Mucosa of descending colon (tissue), 3 donors: ENCODE data around the gene TCP11. TPM values are rescaled to one million over a fixed set of nuclear protein-coding genes. Genes with fewer than 3 reads are reported as not detected.
A peak's percentile ranks its signal among the peaks of the same experiment; 100 is the strongest.

Experiments used
- ATAC-seq: fragments of 200-7000 bp; cut with Tn5 transposase; one replicate; pipeline ENCODE4 v1.9.1; 2020; ENCODE audit warnings: mild to moderate bottlenecking, moderate library complexity
- DNase-seq, 3 donors: peaks; one replicate each; pipeline ENCODE4 v3.0.0-alpha.2; 2020
- H3K36me3 ChIP-seq: fragments of 200-600 bp; one replicate; pipeline ENCODE4 v1.8.0; 2021; ENCODE audit warnings: low read depth, mild to moderate bottlenecking
- H3K4me1 ChIP-seq: fragments of 200-600 bp; one replicate; pipeline ENCODE4 v1.8.0; 2021; ENCODE audit warnings: low read depth, mild to moderate bottlenecking
- H3K4me3 ChIP-seq: fragments of 200-600 bp; one replicate; pipeline ENCODE4 v1.8.0; 2021; ENCODE audit warnings: mild to moderate bottlenecking
- H3K9me3 ChIP-seq: fragments of 200-600 bp; one replicate; pipeline ENCODE4 v1.8.0; 2021; ENCODE audit warnings: mild to moderate bottlenecking
- intact Hi-C, 2 donors: fragments of 100-400 bp; cut with DNase I in 1 of 2; cut with micrococcal nuclease in 1 of 2; formaldehyde crosslinking; loops; one replicate each; pipeline versions ENCODE4 v1.11.0 to v1.11.1; 2022; cut with DNase I, micrococcal nuclease
- total RNA-seq, 3 donors: library from RNA; stranded (reverse); fragmentation: NEBNext Ultra II Directional in 2 of 3; extraction: Animal tissue kit (Norgen Biotek cat#: 25700) in 2 of 3; gene quantifications; one replicate each; pipeline versions ENCODE4 v1.2.1 to v1.2.4, GENCODE V29; 2021 to 2023
- TF ChIP-seq, protein P1 (sequence below): fragments of 200-600 bp; IDR thresholded peaks from one replicate; pipeline ENCODE4 v1.8.0; 2022; ENCODE audit warnings: antibody characterized with exemption, mild to moderate bottlenecking
- donor health status: DM: no; HTN: no; CAD: no; lungs with moderate emphysema.
- donor health status: DM: no; HTN: no; CAD: no.
- donor health status: DM: no; HTN: yes; CAD: no.

The TCP11 gene
- total RNA-seq, 3 donors from 2014 or later = not detected

DNA sequence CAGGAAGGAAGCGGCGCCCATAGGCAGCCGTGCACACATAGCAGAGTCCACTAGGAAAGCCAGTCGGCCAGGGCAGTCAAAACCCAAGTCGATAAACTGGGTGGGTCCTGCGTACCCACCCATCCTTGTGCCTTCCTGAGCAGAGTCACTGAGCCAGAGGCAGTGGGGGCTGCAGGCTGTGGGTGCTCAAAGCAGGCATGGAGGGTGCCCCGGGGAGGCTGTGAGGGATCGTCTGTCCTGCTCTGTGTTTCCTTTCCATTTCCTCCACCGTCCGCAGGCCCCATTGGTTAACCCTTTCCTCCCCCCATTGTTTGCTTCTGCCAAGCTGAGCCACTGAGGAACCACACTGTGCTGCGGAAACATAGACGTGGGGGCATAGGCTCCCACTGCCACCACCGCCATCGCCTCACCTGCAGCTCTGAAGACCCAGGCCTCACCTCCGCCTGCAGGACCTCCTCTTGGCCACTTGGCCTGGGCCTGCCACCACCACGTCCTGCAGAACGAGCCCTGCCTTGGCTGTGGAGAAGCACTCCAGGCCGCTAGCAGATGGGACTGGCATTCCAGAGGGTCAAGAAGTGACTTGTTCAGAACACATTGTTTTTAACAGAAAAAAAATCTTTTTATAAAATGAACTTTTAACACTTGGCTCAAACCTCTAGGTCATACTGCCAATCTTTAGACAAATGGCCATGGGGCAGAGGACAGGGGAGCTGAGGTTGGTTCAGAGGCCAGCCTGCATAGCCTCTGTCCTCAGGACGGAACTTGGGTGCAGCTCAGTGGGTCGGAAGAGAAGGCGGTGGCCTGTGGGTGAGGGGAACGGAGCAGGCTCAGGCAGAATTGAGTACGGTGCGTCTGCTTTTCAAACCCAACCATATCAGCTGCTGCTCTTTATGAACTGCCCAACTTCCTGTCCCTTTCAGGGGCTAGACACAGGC lies 52.6 kb downstream of the TCP11 start:
- TF ChIP-seq, protein P1, sequence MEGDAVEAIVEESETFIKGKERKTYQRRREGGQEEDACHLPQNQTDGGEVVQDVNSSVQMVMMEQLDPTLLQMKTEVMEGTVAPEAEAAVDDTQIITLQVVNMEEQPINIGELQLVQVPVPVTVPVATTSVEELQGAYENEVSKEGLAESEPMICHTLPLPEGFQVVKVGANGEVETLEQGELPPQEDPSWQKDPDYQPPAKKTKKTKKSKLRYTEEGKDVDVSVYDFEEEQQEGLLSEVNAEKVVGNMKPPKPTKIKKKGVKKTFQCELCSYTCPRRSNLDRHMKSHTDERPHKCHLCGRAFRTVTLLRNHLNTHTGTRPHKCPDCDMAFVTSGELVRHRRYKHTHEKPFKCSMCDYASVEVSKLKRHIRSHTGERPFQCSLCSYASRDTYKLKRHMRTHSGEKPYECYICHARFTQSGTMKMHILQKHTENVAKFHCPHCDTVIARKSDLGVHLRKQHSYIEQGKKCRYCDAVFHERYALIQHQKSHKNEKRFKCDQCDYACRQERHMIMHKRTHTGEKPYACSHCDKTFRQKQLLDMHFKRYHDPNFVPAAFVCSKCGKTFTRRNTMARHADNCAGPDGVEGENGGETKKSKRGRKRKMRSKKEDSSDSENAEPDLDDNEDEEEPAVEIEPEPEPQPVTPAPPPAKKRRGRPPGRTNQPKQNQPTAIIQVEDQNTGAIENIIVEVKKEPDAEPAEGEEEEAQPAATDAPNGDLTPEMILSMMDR = no peak
- Histone ChIP-seq H3K36me3 (no peaks in the 10 kb centered on the region), H3K4me3 (no peak overlapping the region), H3K9me3 (no peaks in the 10 kb centered on the region), H3K4me1 (no peaks in the 10 kb centered on the region)
- intact Hi-C loops = no loop called here
- ATAC-seq (no peak), DNase-seq (peak in 1 of 3 donors; percentile 37)

DNA sequence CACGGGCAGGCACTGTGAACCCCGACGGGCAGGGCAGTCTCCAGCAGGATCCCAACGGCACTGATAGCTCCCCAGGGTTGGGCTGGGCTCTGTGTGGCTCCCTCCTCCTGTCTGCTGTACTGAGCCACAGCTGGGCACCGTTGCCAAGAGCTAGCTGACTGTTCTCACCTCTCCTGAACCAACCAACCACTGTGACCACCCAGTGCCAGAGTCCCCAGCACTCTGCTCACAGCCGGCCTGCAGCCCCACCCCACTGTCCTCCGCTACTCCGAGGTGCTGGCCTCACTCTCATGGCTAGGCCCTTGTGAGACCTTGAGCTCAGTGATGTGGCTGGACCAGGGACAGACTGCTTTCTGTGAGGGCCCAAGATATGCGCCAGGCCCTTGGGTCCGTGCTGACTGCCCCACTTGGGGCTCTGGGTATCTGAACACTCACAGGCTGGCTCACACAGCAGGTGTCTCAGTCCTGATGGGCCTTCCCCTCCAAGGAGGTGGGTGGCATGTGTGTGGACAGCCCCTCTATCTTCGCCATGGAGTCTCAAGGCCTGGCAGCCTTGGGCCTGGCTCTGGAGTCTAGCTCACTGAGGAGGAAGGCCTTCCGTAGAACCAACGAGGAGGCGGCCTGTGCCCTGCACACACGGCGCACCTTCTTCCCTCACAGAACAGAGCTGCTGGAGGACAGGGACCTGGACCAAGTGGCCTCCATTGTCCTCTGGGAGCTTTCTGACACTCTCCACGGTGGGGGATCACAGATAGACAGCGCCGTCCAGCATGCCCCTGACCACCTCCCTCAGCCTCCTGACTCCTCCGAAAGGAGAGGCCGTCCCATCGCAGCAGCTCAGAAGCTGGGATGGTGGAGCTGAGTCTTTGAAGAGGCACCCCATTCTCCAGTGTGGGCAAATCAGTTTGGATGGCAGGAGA lies 53.5 kb downstream of the TCP11 start:
- Histone ChIP-seq H3K36me3 (no peaks in the 10 kb centered on the region), H3K9me3 (no peaks in the 10 kb centered on the region), H3K4me1 (no peaks in the 10 kb centered on the region), H3K4me3 (no peak overlapping the region)
- ATAC-seq (no peak), DNase-seq (peak in 2 of 3 donors; percentile 12 to 36)
- intact Hi-C loops = no loop called here
- TF ChIP-seq, protein P1 = no peak

DNA sequence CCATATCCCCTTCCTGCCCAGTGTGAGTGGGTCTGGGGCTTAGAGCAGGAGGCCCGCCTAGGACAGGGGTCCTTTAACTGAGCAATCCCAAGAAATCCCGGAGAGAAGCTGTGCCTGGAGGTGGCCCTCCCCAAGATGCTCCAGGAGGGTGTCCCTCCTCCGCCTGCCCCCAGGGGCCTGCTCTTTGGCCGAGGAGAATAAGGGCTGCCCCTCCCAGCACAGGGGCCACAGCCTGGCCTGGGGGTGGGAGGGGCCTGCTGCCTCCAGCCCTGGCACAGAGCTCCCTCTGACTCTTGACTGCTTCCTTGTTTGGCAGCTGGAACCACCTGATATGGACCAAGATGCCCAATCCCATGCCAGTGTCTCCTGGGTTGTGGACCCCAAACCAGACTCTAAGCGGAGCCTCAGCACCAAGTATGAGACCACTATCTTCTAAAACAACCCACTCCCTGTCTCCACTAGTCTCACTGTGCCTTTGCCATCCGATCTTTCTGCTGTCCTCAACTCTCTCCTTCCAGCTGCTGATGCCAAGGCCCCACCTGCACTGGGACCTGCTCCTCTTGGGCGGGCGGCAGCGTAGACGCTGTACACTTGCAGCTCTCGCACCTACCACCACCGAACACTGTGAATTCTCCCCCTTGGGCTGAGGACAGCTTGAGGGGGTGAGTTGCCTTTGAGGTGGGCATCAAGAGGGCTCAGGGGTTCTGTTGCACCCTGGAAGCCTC lies 54.3 kb downstream of the TCP11 start:
- no peak for ATAC-seq

DNA sequence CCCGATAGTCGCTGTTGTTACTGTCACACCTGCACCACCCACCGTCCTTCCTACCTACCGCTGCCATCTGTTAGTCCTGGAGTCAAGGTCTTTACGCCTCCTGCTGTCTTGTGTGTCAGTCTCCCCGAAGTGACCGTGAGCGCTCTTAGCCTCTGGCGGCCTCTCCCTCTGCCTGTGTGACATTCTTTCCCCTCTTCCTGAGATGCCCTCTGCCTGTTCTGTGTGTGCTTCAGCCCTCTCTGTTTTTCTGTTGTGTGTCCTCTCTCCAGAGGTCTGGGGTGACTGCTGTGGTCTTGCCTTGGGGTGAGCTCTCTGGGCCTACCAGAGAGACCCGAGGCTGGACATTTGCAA lies 54.9 kb downstream of the TCP11 start:
- ATAC-seq = no peak
- intact Hi-C loops = no loop called here
- Histone ChIP-seq H3K4me1 (no peaks in the 10 kb centered on the region), H3K4me3 (no peak overlapping the region), H3K9me3 (no peaks in the 10 kb centered on the region), H3K36me3 (no peaks in the 10 kb centered on the region)
- peak in 1 of 3 donors; percentile 1 for DNase-seq
- TF ChIP-seq, protein P1 = no peak

More for the DNA sequence above, 54.3 kb downstream of the TCP11 start:
- Histone ChIP-seq H3K4me3 (no peak overlapping the region), H3K9me3 (no peaks in the 10 kb centered on the region), H3K4me1 (no peaks in the 10 kb centered on the region), H3K36me3 (no peaks in the 10 kb centered on the region)
- intact Hi-C loops = no loop called here
- TF ChIP-seq, protein P1 = no peak
- peak in 2 of 3 donors; percentile 9 to 20 for DNase-seq
